Stimulated activated CD4-positive, alpha-beta T cell treated with anti-CD3 and anti-CD28 coated beads, TNF-alpha, amount 100 ng/mL, for 4 hours (primary cell): ENCODE data around the gene CERK.
"Not testable (repeated sequence)": the region's sequence is repeated elsewhere in the genome, so short reads cannot be mapped to it uniquely, and the experiment has no call there.

Source experiments
- DNase-seq, 3 experiments: peaks; one replicate each; pipeline ENCODE4 v3.0.0-alpha.2; 2020; ENCODE audit warnings: low read depth in 3 of 3

CERK gene

GRCh38 chr22:46649141-46650077 lies 88.6 kb downstream of the CERK start:
- DNase-seq, result no peak

- DNase-seq, result not testable (repeated sequence)
These were observed 89.7 kb downstream of the CERK start for GRCh38 chr22:46648225-46648820.

- DNase-seq, result no peak
These were observed 91.4 kb downstream of the CERK start for GRCh38 chr22:46646531-46647215.

GRCh38 chr22:46642840-46643480 lies 95.1 kb downstream of the CERK start:
- DNase-seq, result not testable (repeated sequence)

- no peak for DNase-seq
These were observed 96.2 kb downstream of the CERK start for GRCh38 chr22:46641811-46642266.

GRCh38 chr22:46640293-46641055 lies 97.6 kb downstream of the CERK start:
- DNase-seq, result no peak

- DNase-seq, result no peak
These were observed 98.2 kb downstream of the CERK start for GRCh38 chr22:46639843-46640242.

GRCh38 chr22:46638601-46639431 lies 99.2 kb downstream of the CERK start:
- DNase-seq, result no peak

- DNase-seq, result no peak
These were observed 100.1 kb downstream of the CERK start for GRCh38 chr22:46637711-46638600.

- DNase-seq, result no peak
These were observed 101.6 kb downstream of the CERK start for GRCh38 chr22:46636221-46637002.

- DNase-seq, result no peak
These were observed 102.3 kb downstream of the CERK start for GRCh38 chr22:46635756-46636155.

GRCh38 chr22:46634973-46635685 lies 102.9 kb downstream of the CERK start:
- DNase-seq, result not testable (repeated sequence)
